ENCODE results near the gene DAGLB.

The DAGLB gene

DNA sequence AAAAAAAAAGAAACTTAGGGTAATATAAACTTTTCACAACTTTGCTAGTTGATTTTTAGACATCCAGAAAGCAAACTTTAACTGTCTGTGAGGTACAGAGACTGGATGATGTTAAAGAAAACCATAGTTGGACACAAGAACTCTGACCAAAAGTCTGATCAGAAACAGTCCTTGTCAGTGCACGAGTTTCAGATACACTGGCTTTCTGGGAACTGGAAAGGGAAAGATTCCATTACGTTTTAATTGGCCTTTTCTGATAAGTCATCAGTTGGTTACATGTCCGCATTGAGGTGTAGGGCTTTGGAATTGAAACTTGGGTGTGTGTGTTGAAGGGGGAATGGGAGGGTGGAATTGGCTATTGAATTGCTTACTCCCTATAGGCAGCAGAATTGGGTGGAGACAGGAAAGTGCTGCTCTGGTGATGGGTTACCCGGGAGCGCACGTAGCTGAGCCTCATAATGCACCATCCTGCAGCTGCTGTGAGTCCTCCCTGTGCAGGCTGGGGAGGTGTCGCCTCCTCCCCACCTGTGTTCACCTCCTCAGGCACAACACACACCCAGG, 59.9 kb downstream of the DAGLB start:
- Histone ChIP-seq H3K4me2 (ENCODE audit: low read depth, low read length) (no peak overlapping the region), H3K36me3 (replicated peaks; ENCODE audit: insufficient read depth, low read length) (peaks cover 18% of the 10 kb centered on the region), H3K4me1 (ENCODE audit: low read length) (peaks cover 5% of the 10 kb centered on the region; the same call in 1 of the 2 replicates), H2AFZ (ENCODE audit: low read length) (no peak overlapping the region), H3K9me2 (replicated peaks; ENCODE audit: insufficient read depth, low read length) (no peaks in the 10 kb centered on the region), H4K20me1 (ENCODE audit: insufficient read depth, low read length) (peaks cover 41% of the 10 kb centered on the region), H3F3A (ENCODE audit: insufficient read depth, low read length) (no peaks in the 10 kb centered on the region), H3K9me3 (replicated peaks; ENCODE audit: insufficient read depth, low read length) (no peaks in the 10 kb centered on the region), H3K27ac (ENCODE audit: low read length) (no peak overlapping the region), H3K79me2 (ENCODE audit: low read length) (peaks cover 100% of the 10 kb centered on the region), H3K9ac (ENCODE audit: low read length) (no peak overlapping the region), H3K27me3 (replicated peaks; ENCODE audit: insufficient read depth, low read length) (no peaks in the 10 kb centered on the region), H3K4me3 (ENCODE audit: low read length) (no peak overlapping the region)
- DNase-seq = no peak
- TF ChIP-seq EZH2 (optimal IDR thresholded peaks at IDR 0.05; ENCODE audit: low read depth, low read length) (no peak), EZH2phosphoT487 (IDR thresholded peaks at IDR 0.05; ENCODE audit: low read length) (no peak), CTCF (IDR thresholded peaks at IDR 0.05; ENCODE audit: low read length) (no peak)

- TF ChIP-seq CTCF (IDR thresholded peaks at IDR 0.05; ENCODE audit: low read length) = no peak
- TF ChIP-seq EZH2 (optimal IDR thresholded peaks at IDR 0.05; ENCODE audit: low read depth, low read length) = no peak
- TF ChIP-seq EZH2phosphoT487 (IDR thresholded peaks at IDR 0.05; ENCODE audit: low read length) = no peak
- Histone ChIP-seq H4K20me1 (ENCODE audit: insufficient read depth, low read length) (peaks cover 48% of the 10 kb centered on the region), H3K4me1 (ENCODE audit: low read length) (peaks cover 5% of the 10 kb centered on the region; the same call in 1 of the 2 replicates), H3K4me2 (ENCODE audit: low read depth, low read length) (no peak overlapping the region), H3K27me3 (replicated peaks; ENCODE audit: insufficient read depth, low read length) (no peaks in the 10 kb centered on the region), H3K36me3 (replicated peaks; ENCODE audit: insufficient read depth, low read length) (peaks cover 10% of the 10 kb centered on the region), H3K79me2 (ENCODE audit: low read length) (peaks cover 100% of the 10 kb centered on the region), H3F3A (ENCODE audit: insufficient read depth, low read length) (no peaks in the 10 kb centered on the region), H3K9me2 (replicated peaks; ENCODE audit: insufficient read depth, low read length) (no peaks in the 10 kb centered on the region), H2AFZ (ENCODE audit: low read length) (no peak overlapping the region), H3K27ac (ENCODE audit: low read length) (no peak overlapping the region), H3K9ac (ENCODE audit: low read length) (no peak overlapping the region), H3K9me3 (replicated peaks; ENCODE audit: insufficient read depth, low read length) (no peaks in the 10 kb centered on the region), H3K4me3 (ENCODE audit: low read length) (no peak overlapping the region)
- no peak for DNase-seq
Measured at GRCh38 chr7:6386779-6387178, 61.0 kb downstream of the DAGLB start.

DNA sequence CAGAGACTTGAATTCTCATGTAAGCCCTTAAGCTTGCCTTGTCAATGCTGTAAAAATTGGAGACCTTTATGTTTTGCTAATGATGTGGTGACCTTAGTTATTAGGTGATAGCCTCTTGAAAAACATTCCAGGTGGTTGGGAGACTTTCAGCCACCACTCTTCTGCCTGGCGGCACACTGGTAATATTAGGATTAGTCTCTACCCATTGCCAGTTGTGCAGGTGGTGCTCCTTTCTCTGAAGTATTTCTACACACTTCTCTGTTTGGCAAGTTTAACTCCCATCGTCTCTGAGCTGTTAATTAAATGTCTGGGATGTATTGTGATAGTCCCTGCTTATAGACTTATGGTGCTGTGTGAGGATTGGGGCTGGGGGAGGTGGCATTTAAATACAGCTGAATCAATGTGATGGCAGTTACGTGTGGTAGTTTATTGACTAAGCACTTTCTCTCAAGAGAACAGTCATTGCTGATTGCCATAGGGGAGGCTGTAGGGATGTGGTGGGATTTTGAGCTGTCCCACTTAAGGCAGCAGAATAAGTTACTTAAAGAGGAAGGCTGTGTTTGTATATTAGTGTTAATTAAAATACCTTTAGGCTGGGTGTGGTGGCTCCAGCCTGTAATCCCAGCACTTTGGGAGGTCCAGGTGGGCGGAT, 61.7 kb downstream of the DAGLB start:
- Histone ChIP-seq H3K79me2 (ENCODE audit: low read length) (peaks cover 100% of the 10 kb centered on the region), H3K4me1 (ENCODE audit: low read length) (peaks cover 5% of the 10 kb centered on the region; the same call in 1 of the 2 replicates), H4K20me1 (ENCODE audit: insufficient read depth, low read length) (peaks cover 51% of the 10 kb centered on the region), H3K4me2 (ENCODE audit: low read depth, low read length) (no peak overlapping the region), H3K4me3 (ENCODE audit: low read length) (no peak overlapping the region), H3K27ac (ENCODE audit: low read length) (no peak overlapping the region), H3K27me3 (replicated peaks; ENCODE audit: insufficient read depth, low read length) (no peaks in the 10 kb centered on the region), H2AFZ (ENCODE audit: low read length) (no peak overlapping the region), H3F3A (ENCODE audit: insufficient read depth, low read length) (no peaks in the 10 kb centered on the region), H3K36me3 (replicated peaks; ENCODE audit: insufficient read depth, low read length) (peaks cover 10% of the 10 kb centered on the region), H3K9ac (ENCODE audit: low read length) (no peak overlapping the region), H3K9me2 (replicated peaks; ENCODE audit: insufficient read depth, low read length) (no peaks in the 10 kb centered on the region), H3K9me3 (replicated peaks; ENCODE audit: insufficient read depth, low read length) (no peaks in the 10 kb centered on the region)
- TF ChIP-seq EZH2 (optimal IDR thresholded peaks at IDR 0.05; ENCODE audit: low read depth, low read length) (no peak), CTCF (IDR thresholded peaks at IDR 0.05; ENCODE audit: low read length) (no peak), EZH2phosphoT487 (IDR thresholded peaks at IDR 0.05; ENCODE audit: low read length) (no peak)
- no peak for DNase-seq
